CD4-positive, alpha-beta T cell treated with Interleukin-17A for 1 hour (primary cell): Measurements from ENCODE around the gene IGF1R.

ENCODE experiments used
- DNase-seq: peaks from one replicate; pipeline ENCODE4 v3.0.0-alpha.2; 2020

IGF1R gene

GRCh38 chr15:98931004-98931403 is 282.7 kb downstream of the IGF1R start:
- DNase-seq, result no peak

- no peak for DNase-seq
Observed at GRCh38 chr15:98933406-98933805, 285.1 kb downstream of the IGF1R start.

GRCh38 chr15:98935736-98936135 is 287.4 kb downstream of the IGF1R start:
- DNase-seq, result no peak

GRCh38 chr15:98937413-98938104 is 289.2 kb downstream of the IGF1R start:
- no peak for DNase-seq

GRCh38 chr15:98938105-98938417 is 289.7 kb downstream of the IGF1R start:
- no peak for DNase-seq

GRCh38 chr15:98938799-98939198 is 290.5 kb downstream of the IGF1R start:
- no peak for DNase-seq

- no peak for DNase-seq
Observed at GRCh38 chr15:98939311-98940080, 291.2 kb downstream of the IGF1R start.

- DNase-seq, result no peak
Observed at GRCh38 chr15:98941595-98942255, 293.4 kb downstream of the IGF1R start.

- DNase-seq, result no peak
Observed at GRCh38 chr15:98942431-98942830, 294.1 kb downstream of the IGF1R start.

- DNase-seq, result no peak
Observed at GRCh38 chr15:98943051-98943508, 294.7 kb downstream of the IGF1R start.

GRCh38 chr15:98943601-98944151 is 295.3 kb downstream of the IGF1R start:
- no peak for DNase-seq

- DNase-seq, result no peak
Observed at GRCh38 chr15:98946301-98947255, 298.2 kb downstream of the IGF1R start.

- no peak for DNase-seq
Observed at GRCh38 chr15:98948456-98948855, 300.1 kb downstream of the IGF1R start.

- DNase-seq, result no peak
Observed at GRCh38 chr15:98948941-98949340, 300.6 kb downstream of the IGF1R start.

- DNase-seq, result no peak
Observed at GRCh38 chr15:98949624-98950023, 301.3 kb downstream of the IGF1R start.

GRCh38 chr15:98950248-98950647 is 301.9 kb downstream of the IGF1R start:
- no peak for DNase-seq

- no peak for DNase-seq
Observed at GRCh38 chr15:98951004-98951403, 302.7 kb downstream of the IGF1R start.

- DNase-seq, result no peak
Observed at GRCh38 chr15:98951493-98952320, 303.4 kb downstream of the IGF1R start.

- DNase-seq, result no peak
Observed at GRCh38 chr15:98952381-98952803, 304.1 kb downstream of the IGF1R start.

- DNase-seq, result no peak
Observed at GRCh38 chr15:98953000-98953787, 304.9 kb downstream of the IGF1R start.

GRCh38 chr15:98953968-98954367 is 305.6 kb downstream of the IGF1R start:
- DNase-seq, result no peak
